Muscle of leg (tissue), 11 donors: ENCODE measurements around the gene RPS6KB2. TPM values are rescaled to one million over a fixed set of nuclear protein-coding genes. Genes with fewer than 3 reads are reported as not detected.

ENCODE experiments used
- DNase-seq: peaks from one replicate; pipeline ENCODE4 v3.0.0; 2013
- H3K27ac ChIP-seq: one replicate; pipeline ENCODE4 v1.5.1; 2013; ENCODE audit warnings: mild to moderate bottlenecking, low read length, control low read depth
- H3K27me3 ChIP-seq: one replicate; pipeline ENCODE4 v1.6.1; 2013; ENCODE audit warnings: low read length; ENCODE audit not compliant: control insufficient read depth, insufficient read depth
- H3K36me3 ChIP-seq: one replicate; pipeline ENCODE4 v1.6.1; 2013; ENCODE audit warnings: low read length; ENCODE audit not compliant: control insufficient read depth, insufficient read depth
- H3K4me1 ChIP-seq: one replicate; pipeline ENCODE4 v1.6.1; 2013; ENCODE audit warnings: low read length; ENCODE audit not compliant: control insufficient read depth, insufficient read depth
- H3K4me3 ChIP-seq: one replicate; pipeline ENCODE4 v1.5.1; 2013; ENCODE audit warnings: low read length, control low read depth
- H3K9me3 ChIP-seq: replicated peaks from 2 replicates; pipeline ENCODE4 v1.6.1; 2013; ENCODE audit warnings: low read depth, low read length; ENCODE audit not compliant: control insufficient read depth
- WGBS: methylation state at CpG from one replicate; pipeline ENCODE4 v1.1.5; 2013; ENCODE audit warnings: missing lambda C conversion rate; ENCODE audit not compliant: insufficient coverage; 5-methylcytosine and 5-hydroxymethylcytosine counted together
- polyA plus RNA-seq, 8 donors: library from polyadenylated mRNA; unstranded; fragments of 120-200 nt; gene quantifications; one replicate each; pipeline versions ENCODE4 v1.2.1 to v1.2.3, GENCODE V29; 2013; ENCODE audit warnings: inconsistent platforms in 1 of 8, low replicate concordance in 1 of 8; ENCODE audit not compliant: insufficient read length in 8 of 8, insufficient read depth in 1 of 8
- total RNA-seq: library from RNA; stranded (reverse); fragments of 120-200 nt; gene quantifications from one replicate; pipeline ENCODE4 v1.2.4, GENCODE V29; 2013

RPS6KB2 gene
- total and polyA plus RNA-seq, 9 donors = 27.9 to 45.5 (median 37.7) TPM

GRCh38 chr11:67429038-67429668 is 859 bp downstream of the RPS6KB2 start:
- 54% methylated on average over 10 of the region's 12 CpGs for WGBS
- Histone ChIP-seq H3K9me3 (no peaks in the 10 kb centered on the region), H3K27ac (peak overlapping the region; percentile 83), H3K4me3 (peak overlapping the region; percentile 98), H3K36me3 (peaks cover 62% of the 10 kb centered on the region), H3K27me3 (no peaks in the 10 kb centered on the region), H3K4me1 (peaks cover 19% of the 10 kb centered on the region)
- DNase-seq = no peak

DNA sequence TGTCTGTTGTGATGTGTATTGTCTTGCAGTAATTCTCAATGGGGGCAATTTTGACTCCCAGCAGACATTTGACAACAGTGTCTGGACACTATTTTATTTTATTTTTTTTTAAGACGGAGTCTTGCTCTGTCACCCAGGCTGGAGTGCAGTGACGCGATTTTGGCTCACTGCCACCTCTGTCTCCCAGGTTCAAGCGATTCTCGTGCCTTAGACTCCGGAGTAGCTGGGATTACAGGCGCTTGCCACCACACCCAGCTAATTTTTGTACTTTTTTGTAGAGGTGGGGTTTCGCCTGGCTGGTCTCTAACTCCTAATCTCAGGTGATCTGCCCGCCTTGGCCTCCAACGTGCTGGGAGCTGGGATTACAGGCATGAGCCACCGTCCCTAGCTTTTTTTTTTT is 1.4 kb downstream of the RPS6KB2 start:
- DNase-seq = no peak
- H3K9me3 ChIP-seq = no peaks in the 10 kb centered on the region
- 80% methylated on average over 7 of the region's 11 CpGs for WGBS
- no peak overlapping the region for H3K4me3 ChIP-seq
- H3K27me3 ChIP-seq = no peaks in the 10 kb centered on the region
- peaks cover 62% of the 10 kb centered on the region for H3K36me3 ChIP-seq
- peaks cover 16% of the 10 kb centered on the region for H3K4me1 ChIP-seq
- H3K27ac ChIP-seq = no peak overlapping the region

- 93% methylated on average over 17 of the region's 24 CpGs for WGBS
- Histone ChIP-seq H3K9me3 (no peaks in the 10 kb centered on the region), H3K36me3 (peaks cover 65% of the 10 kb centered on the region), H3K27ac (no peak overlapping the region), H3K27me3 (no peaks in the 10 kb centered on the region), H3K4me3 (no peak overlapping the region), H3K4me1 (peaks cover 25% of the 10 kb centered on the region)
- no peak for DNase-seq
Measured at GRCh38 chr11:67431346-67432249, 3.3 kb downstream of the RPS6KB2 start.

DNA sequence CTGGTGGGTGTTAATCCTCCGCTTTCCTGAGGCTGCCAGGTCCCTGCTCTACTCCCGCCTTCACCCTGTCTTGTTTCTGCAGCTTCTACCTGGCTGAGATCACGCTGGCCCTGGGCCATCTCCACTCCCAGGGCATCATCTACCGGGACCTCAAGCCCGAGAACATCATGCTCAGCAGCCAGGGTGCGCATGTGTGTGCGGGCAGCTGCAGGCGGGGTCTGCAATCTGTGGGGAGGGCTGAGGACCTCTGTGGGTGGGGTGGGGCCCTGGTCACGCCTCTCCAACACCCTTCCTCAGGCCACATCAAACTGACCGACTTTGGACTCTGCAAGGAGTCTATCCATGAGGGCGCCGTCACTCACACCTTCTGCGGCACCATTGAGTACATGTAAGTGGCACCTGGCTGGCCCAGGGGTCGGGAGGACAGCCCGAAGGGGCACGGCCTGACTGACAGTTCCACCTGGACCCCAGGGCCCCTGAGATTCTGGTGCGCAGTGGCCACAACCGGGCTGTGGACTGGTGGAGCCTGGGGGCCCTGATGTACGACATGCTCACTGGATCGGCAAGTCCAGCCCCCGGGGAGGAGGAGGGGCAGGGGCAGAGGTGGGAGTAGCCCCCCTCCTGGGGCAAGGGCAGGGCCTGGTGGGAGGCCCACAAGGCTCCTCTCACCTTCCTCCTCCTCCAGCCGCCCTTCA is 4.5 kb downstream of the RPS6KB2 start:
- DNase-seq = no peak
- 84% methylated on average over 14 of the region's 22 CpGs for WGBS
- H3K27me3 ChIP-seq = no peaks in the 10 kb centered on the region
- H3K9me3 ChIP-seq = no peaks in the 10 kb centered on the region
- H3K4me3 ChIP-seq = no peak overlapping the region
- peaks cover 24% of the 10 kb centered on the region for H3K4me1 ChIP-seq
- peaks cover 67% of the 10 kb centered on the region for H3K36me3 ChIP-seq
- no peak overlapping the region for H3K27ac ChIP-seq

GRCh38 chr11:67433536-67434394 is 5.5 kb downstream of the RPS6KB2 start:
- WGBS = 86% methylated on average over 15 of the region's 22 CpGs
- Histone ChIP-seq H3K9me3 (no peaks in the 10 kb centered on the region), H3K4me1 (peaks cover 21% of the 10 kb centered on the region), H3K36me3 (peaks cover 72% of the 10 kb centered on the region), H3K27me3 (no peaks in the 10 kb centered on the region), H3K4me3 (no peak overlapping the region), H3K27ac (no peak overlapping the region)
- DNase-seq = no peak

DNA sequence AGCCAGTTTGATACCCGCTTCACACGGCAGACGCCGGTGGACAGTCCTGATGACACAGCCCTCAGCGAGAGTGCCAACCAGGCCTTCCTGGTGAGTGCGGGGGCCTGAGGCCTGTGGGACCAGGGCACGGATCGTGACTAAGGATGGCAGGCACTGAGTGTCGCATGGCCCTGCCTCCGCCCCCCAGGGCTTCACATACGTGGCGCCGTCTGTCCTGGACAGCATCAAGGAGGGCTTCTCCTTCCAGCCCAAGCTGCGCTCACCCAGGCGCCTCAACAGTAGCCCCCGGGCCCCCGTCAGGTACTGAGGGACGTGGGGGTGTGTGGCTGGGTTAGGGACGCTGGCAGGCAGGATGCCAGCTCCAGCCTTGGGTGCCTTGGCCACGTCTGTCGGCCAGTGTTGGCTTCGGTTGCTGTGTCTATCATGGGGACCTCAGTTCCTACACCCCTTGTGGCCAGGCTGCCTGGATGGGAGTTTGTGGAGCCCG is 6.1 kb downstream of the RPS6KB2 start:
- 76% methylated on average over 13 of the region's 23 CpGs for WGBS
- Histone ChIP-seq H3K27ac (no peak overlapping the region), H3K4me3 (no peak overlapping the region)

DNA sequence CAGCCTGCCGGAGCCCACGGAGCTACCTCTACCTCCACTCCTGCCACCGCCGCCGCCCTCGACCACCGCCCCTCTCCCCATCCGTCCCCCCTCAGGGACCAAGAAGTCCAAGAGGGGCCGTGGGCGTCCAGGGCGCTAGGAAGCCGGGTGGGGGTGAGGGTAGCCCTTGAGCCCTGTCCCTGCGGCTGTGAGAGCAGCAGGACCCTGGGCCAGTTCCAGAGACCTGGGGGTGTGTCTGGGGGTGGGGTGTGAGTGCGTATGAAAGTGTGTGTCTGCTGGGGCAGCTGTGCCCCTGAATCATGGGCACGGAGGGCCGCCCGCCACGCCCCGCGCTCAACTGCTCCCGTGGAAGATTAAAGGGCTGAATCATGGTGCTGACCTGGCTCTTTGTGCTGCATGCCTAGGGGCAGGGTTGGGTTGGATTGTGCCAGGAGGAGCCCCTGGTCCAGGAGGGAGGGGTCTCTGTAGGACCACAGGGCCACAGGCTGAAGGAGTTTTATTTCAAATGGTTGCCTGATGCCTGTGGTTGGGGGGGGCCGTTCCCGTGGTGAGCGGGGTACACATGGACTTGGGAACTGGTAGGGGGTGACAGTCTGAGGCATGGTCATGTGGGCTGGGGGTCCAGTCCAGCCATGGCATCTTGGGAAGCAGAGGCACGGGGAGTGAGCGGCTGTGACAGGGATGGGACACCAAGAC is 6.9 kb downstream of the RPS6KB2 start:
- Histone ChIP-seq H3K27me3 (no peaks in the 10 kb centered on the region), H3K27ac (no peak overlapping the region), H3K4me1 (peaks cover 23% of the 10 kb centered on the region), H3K36me3 (peaks cover 76% of the 10 kb centered on the region), H3K4me3 (no peak overlapping the region), H3K9me3 (no peaks in the 10 kb centered on the region)
- no peak for DNase-seq
- WGBS = 91% methylated on average over 11 of the region's 26 CpGs

More for the DNA sequence above, 6.1 kb downstream of the RPS6KB2 start:
- H3K4me1 ChIP-seq = peaks cover 21% of the 10 kb centered on the region
- DNase-seq = no peak
- H3K36me3 ChIP-seq = peaks cover 75% of the 10 kb centered on the region
- no peaks in the 10 kb centered on the region for H3K9me3 ChIP-seq
- H3K27me3 ChIP-seq = no peaks in the 10 kb centered on the region

DNA sequence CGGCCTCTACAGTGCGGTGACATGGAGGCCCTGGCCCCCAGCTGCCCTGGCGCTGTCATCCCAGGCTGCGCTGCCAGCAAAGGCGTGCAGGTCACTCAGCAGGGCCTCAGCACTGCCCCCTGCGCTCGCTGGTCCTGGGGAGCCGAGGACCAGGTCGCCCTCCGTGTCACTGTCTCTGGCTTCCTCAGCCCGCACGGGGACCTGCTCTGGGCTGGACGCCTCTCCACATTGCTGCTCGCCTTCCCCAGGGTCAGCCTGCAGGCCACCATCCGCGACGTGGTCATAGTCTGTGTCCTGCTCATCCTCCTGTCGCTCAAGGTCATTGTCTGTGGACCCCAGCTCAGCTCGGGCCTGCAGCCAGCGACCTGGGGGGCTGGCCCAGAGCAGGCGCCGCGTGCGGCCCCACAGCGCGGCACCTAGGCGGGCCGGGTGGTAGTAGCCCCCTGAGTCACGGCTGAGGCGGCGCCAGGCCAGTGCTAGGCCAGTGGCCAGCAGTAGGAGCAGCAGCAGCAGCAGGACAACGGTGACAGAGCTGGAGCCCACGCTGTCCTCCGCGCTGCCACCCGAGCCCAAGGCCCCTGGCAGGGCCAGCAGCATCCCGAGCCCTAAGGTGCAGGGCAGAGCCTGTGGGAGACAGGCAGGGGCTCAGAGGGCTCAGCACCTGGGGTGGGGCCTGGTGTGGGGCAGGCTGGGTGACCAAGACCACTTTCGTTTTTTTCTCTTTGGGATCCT is 7.6 kb downstream of the RPS6KB2 start:
- H3K4me1 ChIP-seq = peaks cover 23% of the 10 kb centered on the region
- peaks cover 77% of the 10 kb centered on the region for H3K36me3 ChIP-seq
- H3K4me3 ChIP-seq = no peak overlapping the region
- no peak for DNase-seq
- 86% methylated on average over 38 of the region's 38 CpGs for WGBS
- no peaks in the 10 kb centered on the region for H3K27me3 ChIP-seq
- H3K27ac ChIP-seq = peak overlapping the region; percentile 20
- H3K9me3 ChIP-seq = no peaks in the 10 kb centered on the region
